Caco-2 (cell line): ENCODE measurements around the gene NEURL1B. TPM values are rescaled to one million over a fixed set of nuclear protein-coding genes. Genes with fewer than 3 reads are reported as not detected.
A peak's percentile ranks its signal among the peaks of the same experiment; 100 is the strongest.

Experiments
- BruUV-seq: library from RNA; stranded (reverse); fragments of 400-500 nt; replicated peaks from 2 replicates; lab custom pipeline; 2021; lab: Mats Ljungman, UMichigan
- CTCF ChIA-PET: fragments of 300-600 bp; sonication (Branson Sonifier 250); formaldehyde crosslinking; loops from one replicate; lab custom pipeline; 2022; ENCODE audit warnings: antibody characterized with exemption; lab: Charles Lee
- POLR2A ChIA-PET: fragments of 300-600 bp; sonication (Branson Sonifier 250); formaldehyde crosslinking; loops from one replicate; lab custom pipeline; 2022; ENCODE audit warnings: antibody characterized with exemption; lab: Charles Lee
- DNase-seq, 2 experiments: peaks; one replicate each; pipeline versions ENCODE4 v3.0.0 to v3.0.0-alpha.2; 2020 to 2022
- H3K27me3 ChIP-seq: replicated peaks from 2 replicates; pipeline ENCODE4 v1.6.0; 2011; ENCODE audit warnings: low read length; ENCODE audit not compliant: control insufficient read depth, insufficient read depth
- H3K36me3 ChIP-seq: 2 replicates; pipeline ENCODE4 v1.5.1; 2011; ENCODE audit warnings: low read length; ENCODE audit not compliant: control insufficient read depth, insufficient read depth
- H3K4me1 ChIP-seq: fragments of 250-450 bp; sonication (Bioruptor Pico); 2 replicates; pipeline ENCODE4 v1.5.1; 2020; ENCODE audit warnings: mild to moderate bottlenecking
- H3K4me3 ChIP-seq: 2 replicates; pipeline ENCODE4 v1.5.1; 2011; ENCODE audit warnings: low read depth, mild to moderate bottlenecking, control low read depth, low read length
- H3K9me3 ChIP-seq: fragments of 250-450 bp; sonication (Bioruptor Pico); 2 replicates; pipeline ENCODE4 v1.5.1; 2020; ENCODE audit warnings: mild to moderate bottlenecking, moderate library complexity
- H3K27ac Mint-ChIP-seq: one replicate; pipeline ENCODE4 v1.8.0; 2022; ENCODE audit warnings: mixed read lengths; ENCODE audit not compliant: unreplicated experiment
- H3K27me3 Mint-ChIP-seq: one replicate; pipeline ENCODE4 v1.8.0; 2022; ENCODE audit warnings: mixed read lengths; ENCODE audit not compliant: insufficient read depth, unreplicated experiment
- H3K36me3 Mint-ChIP-seq: one replicate; pipeline ENCODE4 v1.8.0; 2022; ENCODE audit warnings: mild to moderate bottlenecking, mixed read lengths; ENCODE audit not compliant: insufficient read depth, unreplicated experiment
- H3K4me1 Mint-ChIP-seq: one replicate; pipeline ENCODE4 v1.8.0; 2022; ENCODE audit warnings: low read depth, mixed read lengths; ENCODE audit not compliant: unreplicated experiment
- H3K4me3 Mint-ChIP-seq: one replicate; pipeline ENCODE4 v1.8.0; 2022; ENCODE audit warnings: mild to moderate bottlenecking, moderate library complexity, mixed read lengths; ENCODE audit not compliant: unreplicated experiment
- H3K9me3 Mint-ChIP-seq: one replicate; pipeline ENCODE4 v1.8.0; 2022; ENCODE audit warnings: mixed read lengths; ENCODE audit not compliant: unreplicated experiment
- intact Hi-C: fragments of 100-400 bp; cut with micrococcal nuclease; formaldehyde crosslinking; loops from one replicate; pipeline ENCODE4 v1.10.0; 2022; ENCODE audit not compliant: unreplicated experiment
- microRNA-seq: library from miRNA; unstranded; fragments of <30 nt; microRNA quantifications from one replicate; pipeline ENCODE4 v1.2.0, GENCODE V29; 2022
- total RNA-seq: library from RNA; stranded (reverse); gene quantifications from 2 replicates; pipeline ENCODE4 v1.2.3, GENCODE V29; 2022
- TF ChIP-seq, protein P1 (sequence below), 2 experiments: fragments of 200-600 bp in 1 of 2; IDR thresholded peaks; 1 replicate in 1 of 2; 2 replicates in 1 of 2; pipeline versions ENCODE4 v1.5.1 to v1.8.0; 2011 to 2022; ENCODE audit warnings: antibody characterized with exemption in 1 of 2, control low read depth in 1 of 2, inconsistent platforms in 1 of 2, low read depth in 1 of 2, low read length in 1 of 2, mild to moderate bottlenecking in 1 of 2, moderate library complexity in 1 of 2; ENCODE audit not compliant: insufficient read depth in 1 of 2, severe bottlenecking in 1 of 2, unreplicated experiment in 1 of 2

NEURL1B gene
- total RNA-seq, 1 experiment from 2014 or later, result 7.6 TPM

DNA sequence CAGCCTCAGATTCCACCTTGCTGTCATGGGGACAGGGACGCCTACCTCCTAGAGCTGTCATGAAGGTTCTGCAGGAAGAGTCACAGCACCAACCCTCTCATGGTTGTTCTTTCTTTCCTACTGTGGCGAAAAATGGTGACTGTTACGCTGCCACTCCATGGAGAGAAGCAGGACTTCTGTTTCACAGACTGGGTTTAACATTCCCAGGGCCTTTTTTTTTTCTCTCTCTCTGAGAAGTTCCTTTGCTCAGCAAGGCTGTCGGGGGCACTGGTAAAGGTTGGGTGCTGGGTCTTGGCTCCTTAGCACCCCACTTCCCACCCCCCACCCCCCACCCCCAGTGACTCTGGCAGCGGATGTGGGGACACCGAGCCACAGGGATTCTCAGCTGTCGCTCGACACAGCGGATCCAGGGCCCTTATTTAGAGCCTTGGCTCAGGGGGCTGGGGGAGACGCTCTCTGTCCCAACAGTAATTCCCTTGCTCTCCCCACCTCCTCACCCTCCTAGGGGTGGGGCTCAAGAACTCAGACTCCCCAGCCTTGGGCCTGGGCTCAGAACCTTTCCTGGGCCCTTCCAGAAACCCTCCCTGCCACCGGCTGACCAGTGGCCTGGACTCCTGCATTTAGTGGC, 95.6 kb downstream of the NEURL1B start:
- Histone ChIP-seq H3K36me3 (no peaks in the 10 kb centered on the region), H3K4me1 (peaks cover 13% of the 10 kb centered on the region), H3K27me3 (no peaks in the 10 kb centered on the region), H3K4me3 (no peak overlapping the region), H3K9me3 (no peaks in the 10 kb centered on the region)
- H3K27ac Mint-ChIP-seq, result peak overlapping the region; percentile 57
- BruUV-seq, result no TSS peak
- no peak for DNase-seq
- TF ChIP-seq, protein P1, sequence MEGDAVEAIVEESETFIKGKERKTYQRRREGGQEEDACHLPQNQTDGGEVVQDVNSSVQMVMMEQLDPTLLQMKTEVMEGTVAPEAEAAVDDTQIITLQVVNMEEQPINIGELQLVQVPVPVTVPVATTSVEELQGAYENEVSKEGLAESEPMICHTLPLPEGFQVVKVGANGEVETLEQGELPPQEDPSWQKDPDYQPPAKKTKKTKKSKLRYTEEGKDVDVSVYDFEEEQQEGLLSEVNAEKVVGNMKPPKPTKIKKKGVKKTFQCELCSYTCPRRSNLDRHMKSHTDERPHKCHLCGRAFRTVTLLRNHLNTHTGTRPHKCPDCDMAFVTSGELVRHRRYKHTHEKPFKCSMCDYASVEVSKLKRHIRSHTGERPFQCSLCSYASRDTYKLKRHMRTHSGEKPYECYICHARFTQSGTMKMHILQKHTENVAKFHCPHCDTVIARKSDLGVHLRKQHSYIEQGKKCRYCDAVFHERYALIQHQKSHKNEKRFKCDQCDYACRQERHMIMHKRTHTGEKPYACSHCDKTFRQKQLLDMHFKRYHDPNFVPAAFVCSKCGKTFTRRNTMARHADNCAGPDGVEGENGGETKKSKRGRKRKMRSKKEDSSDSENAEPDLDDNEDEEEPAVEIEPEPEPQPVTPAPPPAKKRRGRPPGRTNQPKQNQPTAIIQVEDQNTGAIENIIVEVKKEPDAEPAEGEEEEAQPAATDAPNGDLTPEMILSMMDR (IDR thresholded peaks at IDR 0.05; ENCODE audit: insufficient read depth in 1 of 2, low read depth in 1 of 2, low read length in 1 of 2, severe bottlenecking in 1 of 2, unreplicated experiment in 1 of 2), result no peak
- POLR2A ChIA-PET, result no interaction called here
- H3K36me3 Mint-ChIP-seq, result peaks cover 5% of the 10 kb centered on the region
- CTCF ChIA-PET, result interaction anchor here (0.6 kb wide), 1 partner anchor 9 kb away, joined by 8 read pairs; no protein-coding TSS in a partner anchor
- no peaks in the 10 kb centered on the region for H3K27me3 Mint-ChIP-seq
- H3K4me1 Mint-ChIP-seq, result peaks cover 6% of the 10 kb centered on the region
- no peak overlapping the region for H3K4me3 Mint-ChIP-seq
- intact Hi-C loops, result loop anchor here (1.0 kb wide), 1 partner anchor 19 kb away; no protein-coding TSS in a partner anchor
- no peaks in the 10 kb centered on the region for H3K9me3 Mint-ChIP-seq

DNA sequence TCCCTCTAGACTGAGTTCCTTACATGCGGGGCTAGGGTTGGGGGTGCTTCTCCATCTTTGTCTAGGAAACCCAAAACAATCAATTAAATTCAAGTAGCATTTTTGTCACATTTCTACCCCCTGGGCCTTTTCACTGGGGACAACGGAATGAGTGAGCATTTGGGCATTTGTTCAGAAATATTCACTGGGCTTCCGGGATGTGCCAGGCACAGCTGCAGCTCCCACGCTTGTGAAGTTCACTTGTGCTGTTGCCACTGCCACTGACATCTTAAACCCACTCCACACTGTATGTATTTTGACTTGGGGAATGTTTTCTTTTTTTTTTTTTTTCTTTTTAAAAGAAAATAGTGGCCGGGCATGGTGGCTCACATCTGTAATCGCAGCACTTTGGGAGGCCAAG, 98.3 kb downstream of the NEURL1B start:
- intact Hi-C loops, result no loop called here
- Mint-ChIP-seq H3K27me3 (no peaks in the 10 kb centered on the region), H3K9me3 (no peaks in the 10 kb centered on the region), H3K36me3 (peaks cover 5% of the 10 kb centered on the region), H3K27ac (no peak overlapping the region), H3K4me1 (peaks cover 6% of the 10 kb centered on the region), H3K4me3 (no peak overlapping the region)
- H3K36me3 ChIP-seq, result no peaks in the 10 kb centered on the region
- no TSS peak for BruUV-seq
- H3K27me3 ChIP-seq, result no peaks in the 10 kb centered on the region
- ChIA-PET CTCF (no interaction called here), POLR2A (no interaction called here)
- TF ChIP-seq, protein P1 (IDR thresholded peaks at IDR 0.05; ENCODE audit: insufficient read depth in 1 of 2, low read depth in 1 of 2, low read length in 1 of 2, severe bottlenecking in 1 of 2, unreplicated experiment in 1 of 2), result no peak
- H3K4me1 ChIP-seq, result peaks cover 7% of the 10 kb centered on the region; the same call in 1 of the 2 replicates
- no peak overlapping the region for H3K4me3 ChIP-seq
- no peaks in the 10 kb centered on the region for H3K9me3 ChIP-seq
- DNase-seq, result no peak

DNA sequence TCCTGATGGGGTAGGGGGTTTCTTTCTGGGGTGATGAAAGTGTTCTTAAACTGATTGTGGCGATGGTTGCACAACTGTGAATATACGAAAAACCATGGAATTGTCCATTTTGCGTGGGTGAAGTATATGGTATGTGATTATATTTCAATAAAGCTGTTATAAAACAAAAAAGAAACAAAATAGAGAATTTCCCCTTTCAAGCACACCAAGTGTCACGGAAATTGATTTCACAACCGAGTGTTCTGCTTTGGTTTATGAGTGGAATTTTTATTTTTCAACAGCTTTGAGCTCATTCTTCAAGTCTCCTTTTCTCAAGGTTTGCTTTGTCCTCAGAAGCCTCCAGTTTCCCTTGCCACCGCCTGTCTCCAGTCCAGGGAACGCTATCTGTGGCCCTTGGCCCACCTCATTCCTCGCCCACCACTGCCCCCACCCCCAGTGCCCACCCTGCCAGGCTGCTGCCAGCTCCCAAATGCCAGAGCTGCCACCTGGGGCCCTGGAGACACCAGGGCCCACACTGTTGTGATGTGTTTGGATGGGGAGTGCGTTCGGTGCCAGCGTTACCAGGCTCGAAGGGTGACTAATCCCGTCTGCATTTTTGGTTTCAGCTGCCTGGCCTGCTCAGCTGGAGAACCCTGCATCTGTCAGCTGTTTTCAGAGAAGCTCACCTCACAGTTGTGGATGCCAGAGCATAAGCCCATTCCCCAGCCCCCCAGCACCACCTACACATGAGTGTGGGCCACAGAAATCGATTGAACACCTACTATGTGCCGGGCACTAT, 99.6 kb downstream of the NEURL1B start:
- BruUV-seq, result no TSS peak
- ChIA-PET CTCF (interaction anchor here (0.6 kb wide), 1 partner anchor 187 kb away, joined by 3 read pairs; no protein-coding TSS in a partner anchor), POLR2A (no interaction called here)
- no peaks in the 10 kb centered on the region for H3K9me3 Mint-ChIP-seq
- Histone ChIP-seq H3K27me3 (no peaks in the 10 kb centered on the region), H3K4me1 (peaks cover 7% of the 10 kb centered on the region; the same call in 1 of the 2 replicates), H3K36me3 (no peaks in the 10 kb centered on the region), H3K9me3 (no peaks in the 10 kb centered on the region), H3K4me3 (no peak overlapping the region)
- TF ChIP-seq, protein P1 (IDR thresholded peaks at IDR 0.05; ENCODE audit: insufficient read depth in 1 of 2, low read depth in 1 of 2, low read length in 1 of 2, severe bottlenecking in 1 of 2, unreplicated experiment in 1 of 2), result no peak
- intact Hi-C loops, result no loop called here
- H3K27ac Mint-ChIP-seq, result no peak overlapping the region
- H3K4me3 Mint-ChIP-seq, result no peak overlapping the region
- H3K27me3 Mint-ChIP-seq, result no peaks in the 10 kb centered on the region
- H3K36me3 Mint-ChIP-seq, result no peaks in the 10 kb centered on the region
- DNase-seq, result no peak
- peaks cover 6% of the 10 kb centered on the region for H3K4me1 Mint-ChIP-seq

Small RNA genes lying within 50 kb of the gene (microRNA-seq; reads per million reads assigned to microRNA genes)
- gene MIR5003, result not detected

Other genes with a start within 250 kb of the NEURL1B start
- gene SH3PXD2B, start 186.7 kb upstream of the NEURL1B start, total RNA-seq, result 11.5 and 12.9 TPM in 2 replicates
- 28.3 and 29.2 TPM in 2 replicates for gene DUSP1, start 129.9 kb downstream of the NEURL1B start, total RNA-seq
- 152 and 161 TPM in 2 replicates for gene ERGIC1, start 193.0 kb downstream of the NEURL1B start, total RNA-seq